HG03095 (cell line): Measurements from ENCODE around the gene OR4C12.
"Not testable (repeated sequence)": the region's sequence is repeated elsewhere in the genome, so short reads cannot be mapped to it uniquely, and the experiment has no call there.

Experiments
- ATAC-seq: cut with Tn5 transposase; IDR thresholded peaks from one replicate; pipeline ENCODE4 v1.9.1; 2021; ENCODE audit warnings: moderate library complexity; ENCODE audit not compliant: unreplicated experiment

The OR4C12 gene

DNA sequence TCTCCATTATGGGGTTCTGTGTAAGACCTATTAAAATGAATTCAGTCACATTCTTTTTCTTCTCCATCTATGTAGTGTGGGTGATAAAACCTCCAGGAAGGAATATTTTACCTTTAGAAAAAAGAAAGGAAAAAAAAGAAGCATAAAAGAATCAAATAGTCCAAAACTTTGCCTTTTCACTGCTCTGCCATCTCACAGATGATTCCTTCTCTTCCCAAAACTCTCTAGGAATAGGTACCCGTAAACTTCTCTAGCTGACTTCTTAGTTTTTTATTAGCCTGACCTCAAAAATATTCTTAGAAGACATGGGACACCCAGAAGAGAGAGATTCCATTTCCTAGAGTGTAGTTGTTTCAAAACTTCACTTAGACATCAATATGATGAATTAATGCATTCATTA is at the start of gene OR4C12:
Gene OR4C12, minus strand, starts transcription at position 101 of the 400 bp plus-strand sequence. Its CDS starts 34 bp downstream, at position 67.
- not testable (repeated sequence) for ATAC-seq

DNA sequence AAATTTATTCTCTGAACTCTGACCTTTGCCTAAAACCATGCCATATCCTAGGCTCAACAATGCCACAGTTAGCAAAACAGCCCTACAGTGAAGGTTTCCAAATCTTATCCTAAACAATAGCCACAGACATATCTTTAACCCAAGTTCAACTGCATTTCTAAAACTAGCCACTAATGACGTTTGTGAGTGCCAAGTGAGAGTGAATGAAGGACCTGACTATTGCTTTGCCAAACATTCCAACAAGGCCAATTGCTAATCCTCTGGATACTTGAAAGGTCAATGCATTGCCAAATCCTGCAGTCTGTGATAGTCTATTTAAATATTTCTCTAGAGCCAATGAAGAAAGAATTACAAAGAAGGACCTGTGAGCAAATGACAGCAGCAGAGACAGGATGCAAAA is 47.9 kb upstream of the OR4C12 start:
- no peak for ATAC-seq

DNA sequence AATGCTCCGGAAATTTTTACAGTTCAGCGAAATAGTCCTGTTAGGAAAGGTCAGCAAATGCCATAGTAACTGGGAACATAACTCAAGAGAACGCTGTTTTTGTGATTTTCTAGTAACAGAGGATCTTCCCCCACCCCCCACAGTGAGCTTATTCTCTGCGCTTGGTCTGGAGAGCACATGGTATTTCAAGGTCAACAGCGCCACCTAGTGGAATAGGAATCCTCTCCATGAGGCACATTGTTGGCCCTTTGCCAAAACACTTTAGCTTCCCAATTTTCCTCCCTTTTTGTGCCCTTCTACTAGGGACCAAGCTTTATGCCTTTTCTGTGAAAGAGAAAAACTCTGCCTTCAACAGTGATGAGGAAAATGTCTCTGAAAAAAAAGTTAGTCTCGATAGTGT is 13.2 kb upstream of the OR4C12 start:
- no peak for ATAC-seq

DNA sequence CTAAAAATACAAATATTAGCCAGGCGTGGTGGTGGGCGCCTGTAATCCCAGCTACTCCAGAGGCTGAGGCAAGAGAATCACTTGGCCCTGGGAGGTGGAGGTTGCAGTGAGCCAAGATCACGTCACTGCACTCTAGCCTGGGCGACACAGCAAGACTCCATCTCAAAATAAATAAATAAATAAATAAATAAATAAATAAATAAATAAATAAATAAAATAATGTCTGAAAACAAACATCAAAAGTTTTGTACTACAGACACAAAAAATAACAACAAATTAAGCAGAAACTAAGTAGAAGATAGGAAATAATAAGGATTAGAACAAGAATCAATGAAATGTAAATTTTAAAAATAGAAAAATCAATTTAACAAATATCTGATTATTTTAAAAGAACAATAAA is 8.9 kb downstream of the OR4C12 start:
- ATAC-seq = not testable (repeated sequence)

DNA sequence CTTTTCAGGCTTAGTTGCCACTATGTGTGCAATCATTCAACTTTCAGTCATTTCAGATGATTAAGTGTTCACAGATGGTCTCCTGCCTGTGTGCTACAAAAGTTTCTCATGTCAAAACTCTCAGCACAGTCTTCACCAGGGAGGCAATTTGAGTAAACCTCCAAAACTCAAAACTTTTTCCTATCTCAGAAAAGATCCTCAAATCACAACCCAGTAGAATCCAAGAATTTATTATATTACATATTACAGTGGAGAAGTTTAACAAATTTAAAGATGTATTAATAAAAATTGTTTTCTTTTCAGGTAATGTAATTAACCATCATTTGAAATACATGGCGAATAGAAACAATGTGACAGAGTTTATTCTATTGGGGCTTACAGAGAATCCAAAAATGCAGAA is 30.2 kb downstream of the OR4C12 start, which contains the start of gene OR4C13:
Gene OR4C13, plus strand, starts transcription at position 301 of the 400 bp plus-strand sequence. Its CDS starts 32 bp downstream, at position 333.
- ATAC-seq = no peak

DNA sequence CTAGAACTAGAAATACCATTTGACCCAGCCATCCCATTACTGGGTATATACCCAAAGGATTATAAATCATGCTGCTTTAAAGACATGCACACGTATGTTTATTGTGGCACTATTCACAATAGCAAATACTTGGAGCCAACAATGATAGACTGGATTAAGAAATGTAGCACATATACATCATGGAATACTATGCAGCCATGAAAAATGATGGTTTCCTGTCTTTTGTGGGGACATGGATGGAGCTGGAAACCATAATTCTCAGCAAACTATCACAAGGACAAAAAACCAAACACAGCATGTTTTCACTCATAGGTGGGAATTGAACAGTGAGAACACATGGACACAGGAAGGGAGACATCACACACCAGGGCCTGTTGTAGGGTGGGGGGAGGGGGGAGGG is 33.6 kb downstream of the OR4C12 start:
- not testable (repeated sequence) for ATAC-seq
